Measurements from ENCODE around the gene CCDC142. TPM values are rescaled to one million over a fixed set of nuclear protein-coding genes. Genes with fewer than 3 reads are reported as not detected.

CCDC142 gene, protein sequence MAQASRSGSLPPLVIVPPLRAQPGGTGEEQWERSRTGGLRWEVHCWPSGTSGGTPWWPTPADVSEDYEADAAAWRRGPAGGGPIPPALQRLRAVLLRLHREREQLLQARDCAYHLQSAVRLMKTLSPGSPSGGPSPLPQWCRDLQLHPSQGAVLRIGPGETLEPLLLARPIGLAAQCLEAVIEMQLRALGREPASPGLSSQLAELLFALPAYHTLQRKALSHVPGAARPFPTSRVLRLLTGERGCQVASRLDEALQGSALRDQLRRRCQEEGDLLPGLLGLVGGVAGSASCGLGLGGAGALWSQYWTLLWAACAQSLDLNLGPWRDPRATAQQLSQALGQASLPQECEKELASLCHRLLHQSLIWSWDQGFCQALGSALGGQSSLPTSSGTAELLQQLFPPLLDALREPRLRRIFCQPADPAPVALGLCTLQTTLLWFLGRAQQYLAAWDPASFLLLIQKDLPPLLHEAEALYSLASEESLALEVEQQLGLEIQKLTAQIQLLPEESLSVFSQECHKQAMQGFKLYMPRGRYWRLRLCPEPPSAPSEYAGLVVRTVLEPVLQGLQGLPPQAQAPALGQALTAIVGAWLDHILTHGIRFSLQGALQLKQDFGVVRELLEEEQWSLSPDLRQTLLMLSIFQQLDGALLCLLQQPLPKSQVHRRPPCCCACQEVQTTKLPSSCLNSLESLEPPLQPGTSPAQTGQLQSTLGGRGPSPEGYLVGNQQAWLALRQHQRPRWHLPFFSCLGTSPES
- 10.8 to 16.9 TPM (median 15.4 TPM) in 5 replicates for total RNA-seq (2022; extraction: Qiagen RNA extraction)

DNA sequence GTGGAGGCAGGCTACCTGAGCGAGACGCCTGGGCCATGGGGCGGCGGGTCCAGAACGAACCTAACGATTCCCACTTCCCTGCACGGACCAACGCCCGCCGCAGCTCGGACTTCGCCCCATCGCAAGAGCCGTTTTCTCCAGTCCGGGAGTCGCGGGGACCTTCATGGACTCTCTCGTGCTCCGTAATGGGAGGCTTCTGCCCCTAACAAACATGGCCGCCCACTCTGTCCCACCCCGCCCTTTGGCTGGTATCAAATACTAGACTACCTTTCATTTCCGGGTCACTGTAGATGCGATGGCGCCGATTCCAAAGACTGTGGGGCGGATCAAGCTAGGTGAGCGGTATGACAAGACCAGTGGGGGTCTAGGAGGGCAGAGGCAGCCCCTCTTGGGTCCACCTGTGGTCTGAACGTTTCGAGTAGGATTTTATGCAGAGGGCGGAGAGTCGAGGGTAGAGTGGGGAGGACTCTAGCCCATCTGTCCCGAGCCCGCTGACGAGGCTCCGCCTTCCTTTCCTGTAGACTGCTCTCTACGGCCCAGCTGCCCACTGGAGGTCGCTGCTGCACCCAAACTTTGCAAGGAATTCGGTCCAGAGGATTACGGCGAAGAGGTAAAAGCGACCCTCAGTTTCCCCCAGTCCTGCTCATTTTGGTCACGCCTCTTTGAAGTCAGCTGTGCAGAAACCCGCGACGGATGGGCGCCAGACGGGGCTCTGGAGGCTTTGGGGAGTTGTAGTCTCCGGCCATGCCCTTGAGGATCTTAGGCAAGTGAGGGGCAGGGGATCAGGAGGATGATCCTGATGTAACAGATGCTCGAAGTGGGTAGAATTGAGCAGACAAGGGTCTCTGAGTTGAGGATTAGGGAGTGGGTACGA lies at the start of gene CCDC142, which contains the start of gene TTC31:
CCDC142 (minus strand) TSS at position 198 of the 874 bp plus-strand sequence; CDS start at position 37, 161 bp downstream.
TTC31 (plus strand) TSS at position 281 of the 874 bp plus-strand sequence; CDS start at position 296, 15 bp downstream.

DNA sequence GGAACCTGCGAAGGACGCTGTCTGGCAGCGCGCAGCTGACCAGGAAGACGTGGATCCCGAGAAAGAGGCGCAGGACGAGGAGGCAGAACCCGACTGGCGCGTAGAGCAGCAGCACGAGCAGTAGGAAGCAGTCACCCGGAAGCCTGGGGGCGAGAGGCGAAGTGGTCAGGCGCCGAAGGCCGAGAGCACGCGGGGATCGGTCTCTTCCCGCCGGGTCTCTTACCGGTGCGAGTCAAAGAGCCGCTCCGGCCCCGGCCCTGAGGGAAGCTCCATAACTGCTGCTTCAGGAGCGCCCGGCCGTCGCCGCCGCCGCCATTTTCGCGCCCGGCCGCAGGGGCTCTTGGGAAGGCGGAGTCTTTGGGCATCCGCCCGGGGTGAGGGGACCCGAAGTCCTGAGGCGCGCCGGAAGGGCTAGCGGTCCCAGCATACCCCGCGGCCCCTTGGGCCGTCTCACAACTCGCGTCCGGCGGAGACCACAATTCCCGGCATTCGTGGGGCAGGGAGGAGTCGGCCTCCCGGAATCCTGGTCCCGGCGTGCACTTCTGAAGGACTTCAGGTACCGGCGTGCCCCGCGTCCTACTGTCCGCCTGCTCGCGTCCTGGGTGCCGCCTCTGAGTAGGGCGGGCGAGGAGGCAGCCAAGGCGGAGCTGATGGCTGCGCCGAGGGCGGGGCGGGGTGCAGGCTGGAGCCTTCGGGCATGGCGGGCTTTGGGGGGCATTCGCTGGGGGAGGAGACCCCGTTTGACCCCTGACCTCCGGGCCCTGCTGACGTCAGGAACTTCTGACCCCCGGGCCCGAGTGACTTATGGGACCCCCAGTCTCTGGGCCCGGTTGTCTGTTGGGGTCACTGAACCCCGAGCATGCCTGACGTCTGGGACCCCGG lies 46.8 kb upstream of the CCDC142 start, which contains the start of the genes AUP1 and HTRA2:
AUP1 (minus strand) TSS at position 350 of the 882 bp plus-strand sequence; CDS start at position 273, 77 bp downstream.
HTRA2 (plus strand) TSS at position 577 of the 882 bp plus-strand sequence; CDS start at position 651, 74 bp downstream.

DNA sequence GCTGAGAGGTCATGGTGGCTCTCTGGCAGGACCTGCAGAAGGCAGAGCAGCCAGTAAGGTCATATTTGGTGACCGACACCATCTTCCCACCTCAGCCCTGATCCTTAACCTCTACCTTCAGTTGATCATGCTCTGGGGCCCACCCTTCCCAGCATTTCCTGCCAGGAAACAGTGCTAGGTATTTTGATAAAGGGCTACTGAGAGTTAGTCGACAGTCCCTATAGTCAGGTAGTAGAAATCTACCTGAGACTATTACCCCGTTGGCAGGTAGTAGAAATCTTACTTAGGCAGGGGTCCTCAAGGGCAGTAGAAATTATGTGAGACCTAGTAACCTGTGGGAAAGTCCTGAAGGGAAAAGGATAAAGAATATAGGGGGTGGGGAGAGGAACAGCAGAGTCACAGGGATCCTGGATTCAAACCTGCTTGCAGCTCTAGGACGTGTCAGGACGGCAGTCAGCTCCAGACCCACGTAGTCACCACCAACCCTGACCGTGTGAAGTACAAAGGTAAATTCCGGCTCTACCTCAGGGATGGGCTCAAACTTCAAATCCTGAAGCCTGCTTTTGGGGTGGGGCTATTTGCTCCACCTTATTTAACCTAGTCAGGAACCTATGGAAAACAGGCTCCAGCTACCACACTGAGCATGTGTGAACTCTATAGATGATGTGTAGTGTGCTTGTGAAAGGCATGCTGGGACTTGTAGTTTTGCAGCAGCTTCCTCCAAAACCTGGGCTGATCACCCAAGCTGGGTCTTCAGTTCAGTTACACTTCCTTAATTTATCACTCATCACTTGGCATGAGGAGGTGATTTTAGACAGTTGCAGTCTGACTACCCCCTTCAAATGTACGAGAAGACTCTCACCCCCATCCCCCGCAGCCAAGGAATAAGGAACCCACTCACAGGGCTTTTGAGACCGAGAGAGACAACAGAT lies 43.2 kb upstream of the CCDC142 start, which contains the start of gene DQX1:
DQX1 (minus strand) TSS at position 515 of the 932 bp plus-strand sequence; CDS start at position 13, 502 bp downstream.

GRCh38 chr2:74514368-74515270 lies 31.8 kb upstream of the CCDC142 start, which contains the start of gene TLX2:
TSS of gene TLX2 (plus strand) at chr2:74514450. CDS start at chr2:74514807, 357 bp downstream.

GRCh38 chr2:74507145-74507925 lies 24.5 kb upstream of the CCDC142 start, which contains the start of gene PCGF1:
TSS of gene PCGF1 (minus strand) at chr2:74507695. CDS start at chr2:74507668, 27 bp downstream.

GRCh38 chr2:74499267-74499939 lies 16.6 kb upstream of the CCDC142 start, which contains the start of gene LBX2:
TSS of gene LBX2 (minus strand) at chr2:74499603. CDS start at chr2:74499537, 66 bp downstream.

DNA sequence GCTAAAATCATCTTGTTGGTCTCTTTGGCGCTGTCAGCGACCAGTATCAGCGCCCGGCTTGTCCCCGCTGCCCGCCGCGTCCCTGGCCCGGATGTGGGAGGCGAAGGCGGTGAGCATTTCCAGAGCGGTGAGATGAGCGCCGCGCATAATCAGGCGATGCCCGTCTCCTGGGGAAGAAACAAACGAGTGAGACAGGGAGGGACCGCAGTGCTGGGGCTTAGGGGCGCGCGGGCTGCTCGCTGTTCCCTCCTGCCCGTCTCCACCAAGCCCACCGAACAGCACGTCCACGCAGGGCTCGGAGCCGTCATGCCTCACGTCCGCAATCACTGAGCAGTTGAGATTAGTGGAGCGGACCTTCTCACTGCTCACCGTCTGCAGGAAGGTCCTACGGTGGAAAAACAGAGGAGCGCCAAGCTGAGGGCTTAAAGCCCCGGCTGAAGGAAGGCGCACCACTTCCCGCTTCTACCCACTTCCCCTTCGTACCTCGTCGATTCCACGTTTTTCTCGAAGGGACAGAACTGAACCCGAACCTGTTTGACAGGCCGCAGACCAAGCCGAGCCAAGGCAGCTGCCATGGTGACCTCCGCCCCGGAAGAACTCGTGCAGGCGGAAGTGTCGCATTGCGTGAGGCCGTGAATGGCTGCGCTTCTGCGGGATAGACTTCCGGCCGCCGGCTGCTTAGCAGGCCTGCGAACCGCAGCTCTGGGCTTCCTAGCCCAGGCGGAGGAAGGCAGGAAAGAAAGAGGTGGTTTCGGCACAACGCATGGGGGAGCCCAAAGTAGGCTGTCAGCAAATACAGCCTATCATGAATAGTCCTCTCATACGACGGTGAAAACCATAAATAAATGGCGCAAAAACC lies 10.5 kb downstream of the CCDC142 start, which contains the start of gene MRPL53:
MRPL53 (minus strand) TSS at position 595 of the 859 bp plus-strand sequence; CDS start at position 575, 20 bp downstream.

DNA sequence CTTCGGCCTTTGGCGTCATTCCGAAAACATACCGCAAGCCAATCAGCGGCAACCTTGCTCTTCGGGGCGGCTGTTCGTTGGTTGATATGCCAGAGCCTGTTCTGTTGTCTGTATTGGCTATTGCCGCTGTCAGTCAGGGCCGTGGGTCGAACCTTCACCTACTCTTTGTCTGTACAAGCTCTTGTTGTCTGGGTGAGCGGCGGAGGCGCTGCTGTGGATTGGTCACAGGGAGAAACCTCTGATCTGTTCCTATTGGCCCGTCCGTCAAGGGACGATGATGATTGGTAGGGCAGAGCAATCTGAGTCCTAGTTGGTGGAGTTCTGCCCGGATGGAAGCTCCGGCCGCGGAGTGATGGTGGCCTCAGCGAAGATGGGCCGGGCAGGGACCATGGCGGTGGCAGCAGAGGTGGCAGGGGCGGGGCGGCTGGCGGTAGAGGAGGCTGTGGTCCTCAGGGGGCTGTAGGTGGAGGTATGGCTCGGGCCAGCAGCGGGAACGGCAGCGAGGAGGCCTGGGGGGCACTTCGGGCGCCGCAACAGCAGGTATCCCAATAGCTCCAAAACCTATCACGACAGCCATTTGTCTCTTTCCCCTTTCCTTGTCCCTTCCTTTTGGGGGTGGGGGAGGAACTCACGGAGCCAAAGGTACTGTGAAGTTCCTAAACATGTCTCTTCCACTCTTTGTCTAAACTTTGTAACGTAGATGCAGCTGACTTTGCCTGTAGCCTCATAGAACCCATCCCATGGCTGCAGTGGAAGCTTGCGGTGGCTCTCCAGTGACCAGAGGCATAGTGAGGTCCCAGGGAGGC lies 24.5 kb downstream of the CCDC142 start, which contains the start of gene WBP1:
WBP1 (plus strand) TSS at position 307 of the 806 bp plus-strand sequence; CDS start at position 472, 165 bp downstream.

GRCh38 chr2:74454654-74455511 lies 27.9 kb downstream of the CCDC142 start, which contains the start of gene INO80B:
TSS of gene INO80B (plus strand) at chr2:74455087. CDS start at chr2:74455117, 30 bp downstream.

GRCh38 chr2:74441690-74442482 lies 40.9 kb downstream of the CCDC142 start, which contains the start of gene RTKN:
TSS of gene RTKN (minus strand) at chr2:74441937. CDS start at chr2:74441816, 121 bp downstream.

